COLO668 (cell line): ENCODE measurements around the gene CCDC73.
A peak's percentile ranks its signal among the peaks of the same experiment; 100 is the strongest.
"Not testable (repeated sequence)": the region's sequence is repeated elsewhere in the genome, so short reads cannot be mapped to it uniquely, and the experiment has no call there.

Experiments
- DNase-seq: peaks from one replicate; lab custom pipeline; 2025; ENCODE audit not compliant: unreplicated experiment; lab: John Stamatoyannopoulos, UW

Gene CCDC73

DNA sequence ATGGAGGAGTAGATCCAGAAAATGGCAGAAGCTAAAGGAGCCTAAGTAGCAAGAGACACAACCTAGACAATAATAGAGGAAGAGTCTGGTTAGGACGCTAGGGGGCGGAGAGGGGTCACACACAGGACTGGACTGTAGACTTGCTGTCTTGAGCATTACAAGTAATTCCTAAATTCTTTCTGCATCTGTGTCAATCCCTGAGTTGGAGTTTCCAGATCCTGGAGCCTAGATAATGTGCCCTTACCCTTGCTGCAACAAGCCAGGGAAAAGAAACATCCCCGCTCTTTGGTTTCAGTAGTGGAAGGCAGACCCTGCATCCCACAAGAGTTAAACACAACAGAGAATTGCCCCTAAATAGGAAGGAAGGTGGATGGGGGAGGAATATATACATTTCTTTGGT is 14.9 kb upstream of the CCDC73 start:
- peak; percentile 59 for DNase-seq

GRCh38 chr11:32796425-32796824 is 2.0 kb upstream of the CCDC73 start:
- no peak for DNase-seq

GRCh38 chr11:32792948-32793475 is 1.4 kb downstream of the CCDC73 start:
- DNase-seq: peak; percentile 63

DNA sequence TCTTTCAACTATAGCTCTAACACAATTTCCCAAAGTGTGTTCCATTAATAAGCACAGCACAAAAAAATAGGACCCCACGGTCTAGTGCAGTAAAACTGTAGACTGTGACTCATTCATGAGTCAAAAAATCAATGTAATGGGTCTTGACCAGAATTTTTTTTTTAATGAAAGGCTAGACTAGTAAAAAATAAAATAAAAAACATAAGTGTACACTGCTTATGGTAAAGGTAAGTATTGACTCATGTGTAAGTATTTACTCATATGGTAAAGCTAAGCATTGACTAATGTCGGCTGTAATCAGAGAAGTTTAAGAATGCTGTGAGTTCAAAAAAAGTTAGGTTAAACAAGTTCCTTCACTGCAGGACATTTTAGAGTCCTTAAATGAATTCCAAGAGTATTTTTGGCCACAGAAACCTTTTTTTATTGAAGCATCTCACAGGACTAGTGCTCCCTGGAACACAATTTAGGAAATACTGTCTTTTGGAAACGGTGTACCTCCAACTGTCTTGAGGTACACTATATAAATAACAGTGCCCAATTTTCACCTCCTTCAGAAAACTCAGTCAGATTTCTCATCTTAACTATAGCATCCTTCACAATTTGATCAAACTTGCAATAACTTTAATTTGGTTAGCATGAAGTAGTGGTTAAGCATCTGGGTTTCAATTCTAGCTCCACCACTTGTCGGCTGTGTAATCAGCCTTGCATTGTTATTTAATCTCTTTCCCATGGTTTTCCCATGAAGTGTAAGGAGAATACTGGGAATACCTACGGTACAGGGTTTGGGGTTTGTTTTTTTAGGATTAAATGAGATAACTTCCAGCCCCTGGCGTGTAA is 2.1 kb downstream of the CCDC73 start:
- no peak for DNase-seq

DNA sequence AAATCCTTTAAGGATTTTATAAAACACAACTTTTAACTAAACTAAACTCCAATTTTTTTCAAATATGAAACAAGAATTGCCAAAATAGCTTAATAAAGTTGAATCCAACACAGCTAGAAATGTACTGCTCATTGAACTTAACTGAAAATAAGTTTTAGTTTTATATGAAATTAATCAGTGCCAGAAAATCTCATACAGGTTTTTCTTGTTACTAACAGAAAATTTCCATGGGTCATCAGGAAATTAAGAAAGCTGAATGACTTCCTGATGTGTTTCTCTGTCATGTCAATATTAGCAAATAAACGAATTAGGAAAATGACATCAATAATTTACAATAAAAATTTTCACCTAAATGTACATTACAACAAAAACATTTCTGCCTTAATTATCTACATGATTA is 3.5 kb downstream of the CCDC73 start:
- DNase-seq: no peak

GRCh38 chr11:32786811-32787210 is 7.7 kb downstream of the CCDC73 start:
- DNase-seq: no peak

DNA sequence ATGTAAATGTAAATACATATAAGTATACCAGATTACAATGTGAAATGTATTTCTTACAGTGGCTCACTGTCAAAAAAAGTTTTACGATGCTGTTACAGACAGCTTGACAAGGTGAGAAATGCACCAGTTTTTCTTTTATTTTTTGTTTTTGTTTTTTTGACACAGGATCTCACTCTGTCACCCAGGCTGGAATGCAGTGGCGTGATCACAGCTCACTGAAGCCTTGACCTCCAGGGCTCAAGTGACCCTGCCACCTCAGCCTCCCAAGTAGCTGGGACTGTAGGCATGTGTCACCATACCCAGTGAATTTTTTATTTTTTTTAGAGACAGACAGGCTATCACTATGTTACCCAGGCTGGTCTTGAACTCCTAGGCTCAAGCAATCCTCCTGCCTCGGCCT is 9.2 kb downstream of the CCDC73 start:
- DNase-seq: no peak

GRCh38 chr11:32781721-32782120 is 12.7 kb downstream of the CCDC73 start:
- no peak for DNase-seq

DNA sequence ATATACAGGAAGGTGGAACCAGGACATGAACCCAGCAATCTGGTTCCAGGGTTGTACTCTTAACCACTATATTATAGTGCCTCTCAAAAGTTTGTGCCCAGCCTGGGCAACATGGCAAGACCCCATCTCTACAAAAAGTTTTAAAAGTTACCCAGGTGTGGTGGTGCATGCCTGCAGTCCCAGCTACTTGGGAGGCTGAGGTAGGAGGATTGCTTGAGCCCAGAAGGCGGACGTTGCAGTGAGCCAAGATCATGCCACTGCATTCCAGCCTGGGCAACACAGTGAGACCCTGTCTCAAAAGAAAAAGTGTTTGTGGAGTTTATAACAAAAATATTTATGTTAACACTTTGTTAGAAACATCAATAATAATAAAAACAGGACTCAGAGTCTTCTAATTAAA is 13.6 kb downstream of the CCDC73 start:
- DNase-seq: not testable (repeated sequence)

- no peak for DNase-seq
These were observed 15.3 kb downstream of the CCDC73 start for GRCh38 chr11:32779136-32779535.

DNA sequence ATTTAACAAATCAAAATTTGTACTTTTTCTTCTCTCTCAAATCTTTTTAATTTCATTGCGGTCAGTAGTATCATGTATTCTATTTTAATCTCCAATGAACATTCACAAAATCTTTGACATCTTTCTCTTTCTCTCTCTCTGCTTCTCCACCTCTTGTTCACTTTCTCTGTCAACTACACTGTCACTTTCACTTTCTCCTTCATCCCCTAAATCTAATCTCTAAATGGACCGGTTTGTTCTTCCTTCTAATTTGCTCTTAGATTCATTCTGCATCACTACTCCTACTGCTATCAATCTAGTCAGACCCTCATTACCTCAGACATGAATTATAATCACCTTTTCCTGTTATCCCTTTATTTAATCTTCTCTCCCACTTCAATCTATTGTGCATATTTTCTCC is 18.6 kb downstream of the CCDC73 start:
- DNase-seq: no peak

GRCh38 chr11:32774081-32774480 is 20.4 kb downstream of the CCDC73 start:
- DNase-seq: no peak

- DNase-seq: no peak
These were observed 21.7 kb downstream of the CCDC73 start for GRCh38 chr11:32772731-32773130.

DNA sequence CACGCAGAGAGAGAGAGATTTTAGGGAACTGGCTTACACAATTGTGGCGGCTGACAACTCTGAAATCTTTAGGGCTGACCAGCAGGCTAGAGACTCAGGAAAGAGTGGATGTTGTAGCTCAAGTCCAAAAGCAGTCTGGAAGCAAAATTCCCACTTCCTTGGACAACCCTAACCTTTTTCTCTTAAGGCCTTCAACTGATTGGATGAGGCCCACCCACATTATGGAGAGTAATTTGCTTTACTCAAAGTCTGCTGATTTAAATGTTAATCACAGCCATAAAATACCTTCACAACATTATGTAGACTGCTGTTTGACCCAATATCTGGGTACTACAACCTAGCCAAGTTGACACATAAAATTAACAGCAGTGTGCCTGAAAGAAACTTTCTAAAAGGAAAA is 32.7 kb downstream of the CCDC73 start:
- not testable (repeated sequence) for DNase-seq

- no peak for DNase-seq
These were observed 36.2 kb downstream of the CCDC73 start for GRCh38 chr11:32758291-32758690.

- not testable (repeated sequence) for DNase-seq
These were observed 41.3 kb downstream of the CCDC73 start for GRCh38 chr11:32753181-32753580.

DNA sequence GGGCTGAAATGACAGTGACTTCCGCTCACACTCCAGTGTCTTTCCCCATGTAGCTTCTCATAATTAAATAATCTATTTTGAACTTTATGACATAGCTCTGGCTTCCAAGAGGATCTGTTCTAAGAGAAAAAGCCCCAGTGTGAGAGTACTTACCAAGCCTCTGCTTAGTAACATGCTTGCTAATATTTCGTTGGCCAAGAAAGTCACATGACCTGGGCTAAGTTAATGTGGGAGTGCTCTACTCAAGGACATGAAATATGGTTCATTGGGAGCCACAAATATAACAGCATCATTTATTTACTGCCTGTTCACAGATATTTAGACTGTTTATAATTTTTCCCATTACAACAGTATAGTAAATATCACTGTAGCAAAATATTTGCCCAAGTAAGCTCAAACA is 42.5 kb downstream of the CCDC73 start:
- DNase-seq: no peak

GRCh38 chr11:32751381-32751780 is 43.1 kb downstream of the CCDC73 start:
- no peak for DNase-seq

DNA sequence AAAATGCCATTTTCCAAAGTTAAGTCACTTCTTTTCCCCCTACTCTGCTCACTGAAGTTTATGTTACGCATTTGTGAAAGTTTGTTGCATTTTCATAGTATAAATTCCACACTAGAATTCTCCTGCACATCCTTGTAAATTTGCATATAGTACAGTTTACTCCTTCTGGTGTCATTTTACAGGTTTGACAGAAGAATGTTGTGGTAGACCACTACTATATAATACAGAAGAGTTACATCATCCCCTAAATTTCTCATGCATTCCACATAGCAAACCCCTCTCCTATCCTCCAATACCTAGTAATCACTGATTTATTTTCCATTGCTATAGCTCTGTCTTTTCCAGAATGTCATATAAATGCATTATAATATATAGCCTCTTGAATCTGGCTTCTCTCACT is 64.5 kb downstream of the CCDC73 start:
- DNase-seq: no peak

DNA sequence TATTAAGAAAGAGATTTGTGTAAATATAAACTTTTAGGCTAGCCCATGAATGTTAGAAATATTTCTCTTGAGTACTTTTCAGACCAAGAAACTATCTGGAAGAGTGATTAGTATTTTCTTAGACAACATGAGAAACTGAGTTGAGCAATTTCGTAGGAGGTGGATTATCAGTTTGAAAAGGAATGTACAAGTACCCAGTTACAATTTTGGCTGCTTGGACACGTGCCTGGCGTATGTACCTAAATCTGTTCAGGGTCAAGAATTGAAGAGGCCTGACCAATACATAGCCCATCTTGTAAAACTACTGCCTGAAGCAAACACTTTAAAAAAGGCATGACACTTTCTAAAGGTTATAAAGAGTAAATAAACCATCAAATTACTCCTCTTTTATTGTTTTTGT is 71.1 kb downstream of the CCDC73 start:
- no peak for DNase-seq

GRCh38 chr11:32722255-32722654 is 72.2 kb downstream of the CCDC73 start:
- DNase-seq: no peak

DNA sequence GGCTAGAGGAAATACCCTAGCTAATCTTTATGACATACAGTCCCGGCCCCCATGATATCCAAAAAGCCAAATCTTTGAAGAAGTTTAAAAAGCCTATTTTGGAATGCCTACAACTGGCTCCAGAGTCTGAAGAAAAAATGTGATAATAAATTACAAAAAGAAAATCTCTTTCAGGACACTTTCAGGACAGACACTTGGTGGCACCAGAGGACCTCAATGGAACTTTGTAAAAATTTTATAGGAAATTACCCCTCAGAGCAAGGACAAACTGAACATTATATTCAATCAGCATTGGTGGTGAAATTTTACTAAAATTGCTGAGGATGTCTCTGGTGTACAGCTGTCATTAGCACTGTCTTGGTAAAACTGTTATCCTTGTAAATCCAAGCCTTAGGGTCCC is 81.0 kb downstream of the CCDC73 start:
- DNase-seq: no peak

- DNase-seq: not testable (repeated sequence)
These were observed 85.5 kb downstream of the CCDC73 start for GRCh38 chr11:32708978-32709377.
